Stimulated activated CD8-positive, alpha-beta memory T cell treated with anti-CD3 and anti-CD28 coated beads, Interleukin-12 subunit alpha, Interleukin-12 subunit beta, amount 100 ng/mL, for 1 hour (primary cell): ENCODE results near the gene GREB1.

Experiments
- DNase-seq: peaks from one replicate; pipeline ENCODE4 v3.0.0-alpha.2; 2020; ENCODE audit warnings: low read depth

The GREB1 gene

DNA sequence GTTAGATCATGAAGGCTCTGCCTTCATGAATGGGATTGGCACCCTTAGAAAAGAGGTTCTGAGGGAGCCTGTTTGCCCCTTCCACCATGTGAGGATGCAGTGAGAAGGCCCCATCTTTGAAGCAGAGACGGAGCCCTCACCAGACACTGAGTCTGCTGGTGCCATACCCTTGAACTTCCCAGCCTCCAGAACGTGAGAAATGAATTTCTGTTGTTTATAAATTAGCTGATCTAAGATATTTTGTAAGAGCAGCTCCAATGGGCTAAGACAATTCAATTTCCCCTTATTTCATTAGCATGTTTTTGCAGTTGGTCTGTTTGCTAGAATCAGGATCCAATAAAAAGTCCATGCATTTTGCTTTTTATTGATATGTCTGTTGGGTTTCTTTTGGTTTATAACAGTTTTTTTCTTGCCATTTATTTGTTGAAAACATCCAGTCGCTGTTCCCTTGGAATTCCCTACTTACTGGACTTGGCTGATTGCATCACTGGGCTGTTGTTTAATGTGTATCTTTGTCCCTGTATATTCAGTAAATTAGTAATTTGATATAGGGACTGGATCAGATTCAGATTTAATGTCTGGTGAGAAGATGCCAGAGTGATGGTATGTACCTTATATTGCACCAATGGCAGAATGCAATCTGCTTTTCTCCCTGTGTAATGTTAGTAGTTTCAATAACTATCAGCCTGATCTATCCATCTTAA, 24.0 kb upstream of the GREB1 start:
- DNase-seq = no peak

DNA sequence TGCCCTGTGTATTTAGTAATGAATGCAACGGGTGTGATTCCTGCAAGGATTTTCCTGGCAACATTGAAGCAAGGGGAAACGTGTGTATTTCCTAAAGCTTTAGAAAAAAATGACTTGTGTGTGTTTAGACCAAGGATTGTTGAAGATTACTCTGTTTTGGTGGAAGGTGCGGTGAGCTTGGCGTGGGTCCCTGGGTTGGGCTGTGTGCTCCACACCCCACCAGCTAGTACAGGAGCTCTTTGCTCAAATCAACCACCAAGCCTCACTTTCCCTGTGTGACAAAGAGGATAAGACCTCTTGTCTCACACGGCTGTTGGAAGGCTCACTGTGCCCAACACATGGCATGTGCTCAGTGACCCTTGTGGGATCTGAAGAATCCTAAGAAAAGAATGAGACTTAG, 21.4 kb upstream of the GREB1 start:
- no peak for DNase-seq

DNA sequence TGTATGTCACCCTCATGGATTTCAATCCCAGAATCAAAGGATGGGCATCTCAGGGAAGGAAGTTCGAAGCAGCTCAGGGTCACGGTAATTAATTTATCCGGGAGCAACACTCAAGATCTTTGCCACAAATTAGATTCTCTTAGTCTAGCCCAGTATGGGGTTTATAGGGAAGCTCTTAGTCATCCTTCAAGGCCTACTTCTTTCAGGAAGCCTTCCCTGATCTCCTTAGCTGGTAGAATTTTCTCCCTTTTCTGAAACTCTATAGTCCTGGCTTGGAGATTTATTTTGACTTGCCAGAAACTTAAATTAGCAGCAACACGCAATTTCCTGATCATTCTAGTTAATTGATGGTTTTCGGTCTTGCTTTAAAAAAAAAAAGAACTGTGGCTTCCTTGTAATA, 20.5 kb upstream of the GREB1 start:
- DNase-seq = no peak

DNA sequence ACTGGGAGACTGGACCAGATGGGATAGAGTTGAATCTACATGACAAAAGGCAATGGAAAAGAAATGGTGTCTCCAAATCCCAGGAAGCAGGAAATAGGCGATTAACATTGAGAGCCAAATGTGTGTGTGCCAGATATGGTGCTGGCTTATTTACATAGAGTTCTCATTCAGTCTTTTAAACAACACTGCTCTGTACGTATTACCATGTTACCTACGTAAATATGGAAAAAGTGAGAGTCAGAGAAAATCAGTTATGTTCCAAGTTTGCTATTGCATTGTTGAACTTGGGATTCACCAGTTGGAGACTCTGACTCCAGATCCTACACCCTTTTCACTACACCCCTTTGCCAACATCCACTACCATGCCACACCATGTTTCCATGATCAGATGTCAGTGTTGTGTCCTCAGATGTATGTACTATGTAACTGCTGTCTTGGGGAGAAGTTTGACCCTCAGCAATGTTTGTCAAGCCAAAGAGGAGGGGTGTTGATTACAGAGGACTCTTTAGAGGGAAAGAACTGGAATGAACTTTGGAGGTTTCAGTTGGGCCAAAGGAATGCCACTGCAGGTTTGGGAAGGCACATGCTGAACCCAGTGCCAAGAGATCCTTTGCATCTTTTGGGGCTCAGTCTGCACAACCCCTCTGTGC, 19.6 kb upstream of the GREB1 start:
- DNase-seq = no peak

DNA sequence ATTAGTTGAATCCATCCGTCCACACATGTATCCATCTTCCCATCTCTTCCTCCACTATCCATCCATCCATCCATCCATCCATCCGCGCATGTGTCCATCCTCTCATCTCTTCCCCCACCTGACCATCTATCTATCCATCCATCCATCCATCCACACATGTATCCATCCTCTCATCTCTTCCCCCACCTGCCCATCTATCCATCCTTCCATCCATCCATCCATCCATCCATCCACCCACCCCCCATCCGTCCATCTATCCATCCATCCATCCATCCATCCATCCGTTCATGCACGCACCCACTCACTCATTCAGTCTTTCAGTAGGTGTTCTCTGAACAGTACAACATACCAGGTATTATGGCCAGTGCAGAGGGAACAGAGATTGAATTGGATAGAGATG, 18.9 kb upstream of the GREB1 start:
- no peak for DNase-seq

DNA sequence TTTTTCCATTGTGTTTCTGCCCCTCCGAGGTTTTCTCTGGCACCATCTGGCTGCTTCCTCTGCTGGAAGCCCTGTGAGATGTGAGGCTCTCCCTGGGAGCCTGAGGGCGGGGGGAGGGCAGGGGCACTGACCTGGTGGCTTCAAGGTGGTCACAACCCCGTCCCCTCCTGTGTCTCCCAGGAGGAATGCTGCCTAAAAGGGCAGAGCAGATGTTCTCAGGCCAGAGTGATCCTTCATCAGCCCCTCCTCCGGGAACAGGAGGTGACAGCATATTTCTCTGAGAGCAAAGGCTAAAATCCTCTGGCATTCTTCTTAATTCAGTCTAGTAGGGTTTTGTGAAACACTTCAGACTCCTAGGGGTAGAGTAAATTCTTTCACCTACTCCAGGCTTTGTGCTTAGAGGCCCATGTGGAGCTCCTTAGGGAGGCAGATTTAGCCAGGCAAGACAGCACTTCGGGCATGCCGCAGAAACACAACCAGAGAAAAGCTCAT, 18.3 kb upstream of the GREB1 start:
- DNase-seq = no peak

DNA sequence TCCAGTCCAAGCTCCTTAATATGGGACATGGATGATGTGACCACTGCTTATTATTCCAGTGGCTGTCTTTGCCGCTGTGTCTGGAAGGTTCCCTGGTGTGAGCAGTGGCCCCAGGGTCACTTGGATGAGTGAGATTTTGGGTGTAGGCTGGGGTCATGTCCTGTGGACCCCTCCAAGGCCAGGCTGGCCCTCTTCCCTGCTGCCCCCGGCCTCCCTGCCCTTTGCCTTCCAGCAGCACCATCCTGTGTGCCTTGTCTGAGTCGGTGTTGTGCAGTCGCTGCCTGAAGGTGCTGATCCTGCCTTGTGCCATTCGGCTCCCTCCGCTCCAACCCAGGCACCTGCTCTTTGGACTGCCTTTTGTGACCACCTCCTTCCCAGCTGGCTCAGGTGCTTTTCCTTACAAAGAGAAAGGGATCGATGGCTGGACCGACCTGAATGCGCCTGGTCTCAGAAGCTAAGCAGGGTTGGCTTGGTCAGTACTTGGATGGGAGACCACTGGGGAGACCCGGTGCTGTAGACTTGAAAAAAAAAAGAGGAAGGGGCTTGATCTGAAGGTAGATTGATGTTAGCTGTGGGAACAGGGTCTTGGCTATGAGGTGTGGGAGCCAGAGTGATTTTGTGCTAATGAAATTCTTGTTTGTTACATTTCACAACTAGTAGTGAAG, 16.7 kb upstream of the GREB1 start:
- DNase-seq = no peak

DNA sequence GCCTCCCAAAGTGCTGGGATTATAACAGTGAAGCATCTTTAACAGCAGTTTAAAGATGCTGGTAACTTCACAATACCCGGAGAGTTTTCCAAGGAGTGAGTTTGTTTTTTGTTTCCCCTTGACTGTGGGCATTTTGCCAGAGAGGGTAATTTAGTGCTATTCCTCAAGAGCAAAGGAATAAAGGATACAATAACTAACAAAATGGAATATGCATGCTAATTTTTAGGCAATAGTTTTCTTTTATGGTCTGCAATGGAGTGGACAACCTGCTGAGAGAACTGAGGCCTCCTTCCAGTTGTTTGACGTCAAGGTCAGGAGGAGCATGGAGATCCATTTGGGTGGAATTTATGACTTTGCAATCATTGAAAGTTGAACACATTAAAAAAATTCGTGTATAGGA, 15.9 kb upstream of the GREB1 start:
- DNase-seq = no peak

DNA sequence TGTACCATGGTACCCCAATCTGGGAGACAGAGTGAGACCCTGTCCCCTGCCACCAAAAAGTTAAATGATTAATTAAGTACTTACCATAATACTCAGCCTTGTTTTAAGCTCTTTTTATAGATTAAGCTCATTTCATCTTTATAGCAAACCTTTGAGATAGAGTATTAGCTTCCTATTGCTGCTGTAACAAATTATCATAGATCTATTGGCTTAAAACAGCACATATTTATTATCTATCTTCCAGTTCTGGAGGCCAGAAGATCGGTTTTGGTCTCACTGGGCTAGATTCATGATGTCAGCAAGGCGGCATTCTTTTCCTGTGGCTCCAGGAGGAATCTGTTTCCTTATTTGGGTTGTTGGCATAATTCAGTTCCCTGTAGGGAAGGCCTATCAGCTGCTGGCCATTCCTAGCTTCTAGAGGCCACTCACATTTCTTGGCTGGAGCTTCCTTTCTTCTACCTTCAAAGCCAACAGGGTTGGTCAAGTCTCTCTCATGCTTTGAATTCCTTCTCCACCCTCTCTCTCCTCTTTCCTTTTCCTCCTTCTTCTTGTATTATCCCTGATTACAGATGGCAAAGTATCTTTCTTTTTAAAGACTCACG, 13.7 kb upstream of the GREB1 start:
- DNase-seq = no peak

DNA sequence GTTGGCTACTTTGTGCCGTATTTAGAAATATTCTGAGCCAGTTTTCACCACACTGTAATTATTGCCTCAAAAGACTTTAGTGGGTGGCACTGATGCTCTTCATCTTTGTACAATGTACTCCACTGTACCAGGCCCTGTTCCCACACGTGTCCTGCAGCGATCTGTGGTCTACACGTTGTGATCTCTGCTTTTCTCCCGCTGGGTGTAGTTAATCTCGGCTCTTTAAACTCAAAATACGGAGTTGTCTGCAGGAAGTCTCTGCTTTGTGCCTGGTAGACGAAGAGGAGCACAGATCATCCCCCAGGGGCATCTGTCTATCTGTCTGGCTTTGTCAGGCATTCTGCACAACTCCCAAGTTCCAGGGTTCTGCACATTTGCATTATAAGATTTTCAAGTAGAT, 12.1 kb upstream of the GREB1 start:
- DNase-seq = no peak

DNA sequence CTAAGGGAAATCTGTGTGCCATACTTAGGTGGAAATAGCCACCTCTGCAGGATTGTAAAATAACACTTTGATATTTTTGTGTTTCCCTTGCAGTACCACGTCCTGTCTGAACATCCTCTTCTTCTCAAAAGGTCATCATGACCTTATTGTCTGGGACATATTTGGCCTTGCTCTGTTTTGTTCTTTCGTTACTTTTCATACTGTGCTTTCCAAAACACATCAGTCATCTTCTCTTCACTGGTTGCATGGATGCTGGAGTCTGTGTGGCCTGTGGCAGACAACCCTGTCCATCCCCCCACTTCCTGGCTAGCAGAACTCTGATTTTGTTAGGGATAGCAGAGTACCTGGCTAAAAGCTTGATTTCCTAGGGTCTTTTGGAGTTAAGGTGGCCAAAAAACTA, 9.4 kb upstream of the GREB1 start:
- no peak for DNase-seq

DNA sequence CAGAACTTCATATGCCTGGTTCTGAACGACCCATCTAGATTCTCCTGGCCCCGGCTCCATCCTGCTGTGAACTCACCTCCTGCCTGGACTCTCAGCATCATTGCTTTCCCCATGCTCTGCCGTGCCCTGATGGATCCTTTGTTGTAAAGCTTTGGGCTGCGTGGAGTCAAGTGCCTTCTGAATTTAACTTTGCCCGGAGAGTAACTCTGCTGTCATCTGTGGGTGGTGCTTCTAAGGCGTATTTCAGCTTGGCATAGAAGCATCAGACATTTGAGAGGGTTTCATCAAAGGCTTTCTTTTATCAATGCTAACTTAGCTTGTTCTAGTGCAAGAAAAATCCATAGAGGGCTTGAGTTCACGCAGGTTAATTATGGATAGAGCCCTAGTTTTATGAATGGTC, 8.1 kb upstream of the GREB1 start:
- DNase-seq = no peak

DNA sequence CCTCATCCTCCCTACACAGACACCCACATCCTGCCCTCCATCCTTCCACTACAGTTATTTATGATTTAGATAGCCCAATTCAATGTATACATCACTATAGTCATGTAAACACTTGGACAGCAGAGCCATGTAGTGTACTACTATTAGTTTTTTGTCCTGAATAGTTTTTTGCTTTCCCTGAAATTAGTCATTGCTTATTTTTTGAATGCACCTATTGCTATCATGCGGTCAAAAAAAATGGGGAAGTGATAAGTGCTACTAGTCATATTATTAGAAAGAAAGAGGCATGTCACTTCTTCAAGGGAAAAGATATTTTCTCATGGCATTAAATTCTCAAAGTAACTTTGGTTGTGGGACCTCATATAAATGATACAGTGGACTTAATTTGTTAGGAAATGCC, 6.8 kb upstream of the GREB1 start:
- DNase-seq = no peak

DNA sequence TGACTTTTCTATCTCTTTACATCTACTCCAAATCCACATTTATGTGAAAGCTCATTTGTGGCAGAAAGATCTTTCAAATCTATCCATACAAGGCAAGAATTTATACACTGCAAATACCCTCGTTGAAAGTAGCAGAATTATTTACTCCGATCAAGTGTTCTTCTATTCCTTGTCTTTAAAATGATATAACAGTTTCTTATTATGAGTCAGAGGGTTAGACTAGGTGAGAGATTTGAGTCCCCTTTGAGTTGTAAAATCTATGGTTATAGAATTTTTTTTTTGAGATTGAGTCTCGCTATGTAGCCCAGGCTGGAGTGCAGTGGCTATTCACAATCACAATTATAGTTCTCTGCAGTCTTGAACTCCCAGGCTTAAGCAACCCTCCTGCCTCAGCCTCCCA, 5.6 kb upstream of the GREB1 start:
- no peak for DNase-seq

DNA sequence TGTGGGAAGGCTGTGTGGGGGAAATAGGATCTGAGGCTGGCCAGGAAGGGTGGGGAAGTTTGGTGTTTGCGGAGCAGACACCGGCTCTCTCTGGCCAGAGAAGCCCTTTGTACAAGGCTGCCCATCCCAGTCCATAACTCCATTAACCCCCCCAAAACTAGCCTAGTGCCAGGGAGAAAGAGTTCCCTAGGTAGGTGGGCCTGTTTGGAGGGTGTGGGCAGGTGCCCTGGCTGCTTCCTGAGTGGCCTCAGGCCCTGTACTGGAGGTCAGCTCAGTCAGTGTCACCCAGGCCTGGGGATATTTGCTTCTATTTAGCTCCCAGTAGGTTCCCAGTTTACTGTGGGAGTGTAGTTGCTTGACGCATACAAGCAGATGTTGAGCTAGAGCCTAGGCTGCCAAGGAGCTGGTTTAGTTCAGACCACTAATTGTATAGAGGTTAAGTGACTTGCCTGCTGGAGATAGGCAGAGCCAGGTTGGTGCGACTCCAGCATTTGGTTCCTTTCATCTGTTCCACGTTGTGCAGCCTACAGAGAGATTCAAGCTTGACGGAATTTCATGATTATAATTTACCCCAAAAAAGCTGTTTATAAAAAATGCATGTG, 2.9 kb upstream of the GREB1 start:
- no peak for DNase-seq

DNA sequence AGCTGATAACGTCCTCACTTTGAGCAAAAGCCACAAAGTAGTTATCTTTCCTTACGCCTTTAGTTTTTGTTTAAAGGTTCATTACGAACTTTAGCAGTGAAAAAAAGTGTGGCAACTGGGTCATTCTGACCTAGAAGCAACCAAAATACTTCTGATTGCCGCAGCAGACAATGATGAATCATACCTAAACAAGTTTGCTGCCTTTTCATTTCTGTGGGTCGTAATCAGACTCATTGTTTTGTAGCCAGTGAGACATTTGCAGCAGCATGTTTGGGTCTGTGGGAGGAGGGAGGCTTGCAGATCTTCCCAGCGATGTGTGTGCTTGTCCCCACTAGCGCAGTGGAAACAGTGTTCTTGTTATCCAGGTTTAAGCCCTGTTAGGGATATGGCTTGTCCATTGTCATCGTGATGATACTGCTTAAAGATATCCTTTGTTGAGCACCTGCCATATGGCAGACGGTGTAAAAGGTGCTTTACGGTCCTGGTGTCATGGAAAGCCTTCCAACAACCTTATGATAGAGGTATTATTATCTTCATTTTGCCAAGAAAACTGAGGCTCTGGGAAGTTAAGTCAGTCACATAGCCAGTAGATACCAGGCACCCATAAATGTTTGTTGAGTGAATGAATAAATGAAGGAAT, 1.3 kb upstream of the GREB1 start:
- no peak for DNase-seq

DNA sequence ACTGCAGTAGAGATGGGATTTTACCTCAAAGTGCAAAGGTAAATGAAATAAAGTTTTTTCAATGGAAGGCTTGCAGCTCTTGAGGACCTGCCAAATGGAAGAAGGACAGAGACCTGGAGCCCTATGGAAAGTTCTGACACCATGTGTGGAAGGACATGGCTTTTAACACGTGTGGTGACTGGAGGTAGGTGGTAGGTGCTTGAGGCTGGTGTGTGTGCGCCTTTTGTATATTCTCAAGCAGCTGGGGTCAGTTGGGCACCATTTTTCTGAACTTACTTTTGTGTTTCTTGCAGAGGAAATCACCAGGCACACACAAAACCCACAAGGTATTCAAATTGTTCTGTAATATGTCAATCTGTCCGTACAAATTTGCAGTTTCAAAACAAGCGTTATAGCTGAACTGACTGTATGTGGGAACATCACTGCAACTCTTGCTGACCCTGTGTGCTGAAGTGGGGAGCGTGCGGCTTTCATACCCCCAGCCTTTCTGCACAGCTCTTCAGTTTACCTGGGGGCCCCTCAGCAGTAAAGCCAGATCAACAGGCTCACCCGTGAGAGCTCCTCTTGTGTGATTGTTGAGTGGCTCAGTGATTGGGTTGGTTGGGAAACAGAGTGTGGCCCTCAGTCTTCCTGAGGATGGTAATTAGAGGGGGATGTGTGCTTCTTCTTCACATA, 363 bp downstream of the GREB1 start:
- DNase-seq = no peak

DNA sequence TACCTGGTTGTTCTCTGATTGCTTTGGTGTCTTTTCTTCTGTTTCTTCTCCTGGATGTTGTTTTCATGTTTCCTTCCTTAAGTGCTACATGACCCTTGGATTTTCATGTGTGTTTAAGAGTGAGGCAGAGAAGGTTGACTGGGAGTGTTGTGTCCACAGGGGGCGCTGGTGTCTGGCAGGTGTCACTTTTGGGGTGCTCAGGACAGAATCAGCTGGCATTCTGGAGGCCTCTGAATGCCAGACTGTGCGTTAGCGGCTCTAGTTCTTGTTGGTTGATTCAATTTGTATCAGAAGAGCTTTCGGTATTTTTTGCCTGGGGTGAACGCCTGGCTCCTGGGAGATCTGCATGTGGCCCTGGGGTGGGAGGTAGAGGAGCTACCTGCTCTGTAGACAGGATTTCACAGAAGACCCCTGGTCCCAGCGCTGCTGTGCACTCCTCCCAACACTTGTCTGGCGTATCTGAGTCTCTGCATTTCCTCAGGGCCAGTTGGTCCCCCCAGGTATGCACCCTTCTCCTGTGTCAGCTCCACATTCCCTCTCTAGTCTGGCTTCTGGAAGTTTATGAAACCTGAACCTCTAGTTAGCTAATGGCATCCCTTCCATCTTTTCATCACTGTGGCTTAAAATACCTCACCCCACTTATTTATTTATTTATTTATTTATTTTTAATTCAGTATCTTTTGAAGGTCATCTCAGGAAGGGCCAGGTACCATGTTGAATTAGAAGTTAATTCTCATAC, 1.1 kb downstream of the GREB1 start:
- DNase-seq = no peak

DNA sequence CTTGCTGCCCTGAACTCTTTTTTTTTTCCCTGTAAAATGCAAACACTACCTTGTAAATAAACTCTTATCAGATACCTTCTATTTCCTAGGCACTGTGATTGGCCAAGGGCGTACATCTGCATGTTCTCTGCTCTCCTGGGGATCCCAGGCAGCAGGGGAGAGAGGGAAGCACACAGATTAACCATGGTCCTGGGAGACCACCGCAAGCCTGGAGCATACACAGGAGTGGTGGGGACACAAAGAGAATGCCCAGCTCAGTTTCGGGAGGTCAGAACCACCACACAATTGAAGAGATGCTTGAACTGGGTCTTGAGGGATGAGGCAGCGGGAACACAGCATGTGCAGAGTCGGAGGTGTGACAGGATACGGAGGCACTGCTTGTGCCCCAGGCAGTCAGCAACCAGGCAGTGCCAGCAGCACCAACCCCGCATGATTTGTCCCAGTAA, 2.1 kb downstream of the GREB1 start:
- no peak for DNase-seq

DNA sequence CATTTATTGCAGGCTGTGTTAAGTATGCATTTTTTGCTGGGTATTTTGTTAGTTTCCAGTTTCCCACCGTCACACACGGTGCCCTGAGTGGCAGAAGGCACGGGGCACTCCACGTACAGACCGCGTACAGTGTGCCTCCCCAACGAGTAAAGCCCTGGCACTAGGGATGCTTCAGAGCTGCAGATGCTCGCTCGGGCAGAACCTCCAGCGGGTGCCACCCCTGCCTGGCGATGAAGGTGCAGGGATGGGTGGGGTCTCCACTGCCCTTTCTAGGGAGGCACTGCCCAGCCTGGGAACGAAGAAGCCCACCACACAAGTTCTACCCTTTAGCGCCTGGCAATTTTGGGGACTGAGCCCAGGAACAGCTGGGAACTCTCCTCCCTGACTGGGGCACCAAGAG, 4.1 kb downstream of the GREB1 start:
- DNase-seq = no peak
